SK-N-SH (cell line): Measurements from ENCODE around the gene MAP2K7. TPM values are rescaled to one million over a fixed set of nuclear protein-coding genes. Genes with fewer than 3 reads are reported as not detected.

Experiments
- CTCF ChIA-PET: fragments of 300-600, 350-600 bp; formaldehyde crosslinking; extraction: SDS; loops from one replicate; lab custom pipeline; 2021; lab: Yijun Ruan, JAX
- POLR2A ChIA-PET: fragments of 350-600 bp; sonication (Branson Sonifier 250); formaldehyde crosslinking; extraction: SDS; loops from one replicate; lab custom pipeline; 2020; ENCODE audit warnings: antibody characterized with exemption, inconsistent platforms; lab: Yijun Ruan, JAX
- DNase-seq: peaks from one replicate; pipeline ENCODE4 v3.0.0; 2012
- H2AFZ ChIP-seq: fragments of 200-600 bp; sonication (generic); 2 replicates; pipeline ENCODE4 v1.8.1; 2016; ENCODE audit warnings: antibody characterized with exemption, mild to moderate bottlenecking, low read depth
- H3F3A ChIP-seq: fragments of 200-600 bp; sonication (generic); replicated peaks from 2 replicates; pipeline ENCODE3; 2016; ENCODE audit warnings: antibody characterized with exemption, mild to moderate bottlenecking; ENCODE audit not compliant: insufficient read depth
- H3K27ac ChIP-seq, 2 experiments: fragments of 200-500 bp in 1 of 2; fragments of 200-600 bp in 1 of 2; sonication (Bioruptor generic) in 1 of 2; sonication (generic), shearing (Covaris generic) in 1 of 2; 2 replicates each; pipeline versions ENCODE4 v1.5.1 to v1.6.1; 2014 to 2016; ENCODE audit warnings: low read depth in 2 of 2, inconsistent platforms in 1 of 2, low read length in 1 of 2, mild to moderate bottlenecking in 1 of 2, mixed read lengths in 1 of 2
- H3K27me3 ChIP-seq: fragments of 200-600 bp; sonication (generic), shearing (Covaris generic); 2 replicates; pipeline ENCODE4 v1.6.1; 2016; ENCODE audit warnings: mixed run types; ENCODE audit not compliant: insufficient read depth
- H3K36me3 ChIP-seq, 2 experiments: fragments of 200-500 bp in 1 of 2; fragments of 200-600 bp in 1 of 2; sonication (Bioruptor generic) in 1 of 2; sonication (generic) in 1 of 2; replicated peaks in 1 of 2; 2 replicates each; pipeline versions ENCODE3 to v1.5.1; 2014 to 2016; ENCODE audit warnings: low read length in 1 of 2, mild to moderate bottlenecking in 1 of 2; ENCODE audit not compliant: insufficient read depth in 2 of 2, control insufficient read depth in 1 of 2
- H3K4me1 ChIP-seq, 2 experiments: fragments of 200-500 bp in 1 of 2; fragments of 200-600 bp in 1 of 2; sonication (Bioruptor generic) in 1 of 2; sonication (generic), shearing (Covaris generic) in 1 of 2; 2 replicates each; pipeline versions ENCODE4 v1.5.1 to v1.6.1; 2014 to 2016; ENCODE audit warnings: low read depth in 1 of 2, low read length in 1 of 2, mixed run types in 1 of 2; ENCODE audit not compliant: insufficient read depth in 2 of 2, control insufficient read depth in 1 of 2
- H3K4me2 ChIP-seq: fragments of 200-600 bp; sonication (generic), shearing (Covaris generic); 2 replicates; pipeline ENCODE4 v1.6.1; 2017; ENCODE audit warnings: mixed run types
- H3K4me3 ChIP-seq, 2 experiments: fragments of 200-500 bp in 1 of 2; fragments of 200-600 bp in 1 of 2; sonication (Bioruptor generic) in 1 of 2; sonication (generic), shearing (Covaris generic) in 1 of 2; 2 replicates each; pipeline versions ENCODE4 v1.5.1 to v1.8.1; 2014 to 2016; ENCODE audit warnings: low read depth in 2 of 2, inconsistent platforms in 1 of 2, low read length in 1 of 2, mild to moderate bottlenecking in 1 of 2, mixed read lengths in 1 of 2, moderate library complexity in 1 of 2
- H3K79me2 ChIP-seq: fragments of 200-600 bp; sonication (generic); 2 replicates; pipeline ENCODE4 v1.8.1; 2017; ENCODE audit warnings: mild to moderate bottlenecking; ENCODE audit not compliant: insufficient read depth
- H3K9ac ChIP-seq: fragments of 200-600 bp; sonication (generic); 2 replicates; pipeline ENCODE4 v1.6.1; 2017; ENCODE audit warnings: mixed run types
- H3K9me2 ChIP-seq: fragments of 200-600 bp; sonication (generic); 2 replicates; pipeline ENCODE4 v1.6.1; 2017; ENCODE audit warnings: mixed run types
- H3K9me3 ChIP-seq: fragments of 200-600 bp; sonication (generic); 2 replicates; pipeline ENCODE4 v1.6.1; 2017; ENCODE audit warnings: mixed run types, mild to moderate bottlenecking, moderate library complexity
- H4K20me1 ChIP-seq: fragments of 200-600 bp; sonication (generic); 2 replicates; pipeline ENCODE4 v1.6.1; 2017; ENCODE audit warnings: mild to moderate bottlenecking, mixed run types; ENCODE audit not compliant: insufficient read depth
- EZH2phosphoT487 ChIP-seq: fragments of 200-600 bp; sonication (generic); IDR thresholded peaks from 2 replicates; pipeline ENCODE4 v1.6.1; 2017; ENCODE audit warnings: low read depth, mixed run types, mild to moderate bottlenecking, antibody characterized with exemption, moderate library complexity, borderline replicate concordance
- FOSL2 ChIP-seq: IDR thresholded peaks from 2 replicates; pipeline ENCODE4 v1.4.0; 2012; ENCODE audit warnings: low read depth, mild to moderate bottlenecking, moderate library complexity, borderline replicate concordance
- FOXJ3 ChIP-seq: sonication (generic); formaldehyde crosslinking; IDR thresholded peaks from 2 replicates; pipeline ENCODE4 v1.5.1; 2020; ENCODE audit warnings: mild to moderate bottlenecking, missing genetic modification reagents
- GABPA ChIP-seq: IDR thresholded peaks from 2 replicates; pipeline ENCODE4 v1.4.0; 2012; ENCODE audit warnings: low read depth, mild to moderate bottlenecking
- MEF2A ChIP-seq: IDR thresholded peaks from 2 replicates; pipeline ENCODE4 v1.4.0; 2012; ENCODE audit warnings: low read depth, borderline replicate concordance
- NFIC ChIP-seq: IDR thresholded peaks from 2 replicates; pipeline ENCODE4 v1.4.0; 2012; ENCODE audit warnings: borderline replicate concordance
- RFX5 ChIP-seq: IDR thresholded peaks from 2 replicates; pipeline ENCODE4 v1.6.1; 2012; ENCODE audit warnings: mild to moderate bottlenecking, improper control_type of control experiment, low read length
- SMC3 ChIP-seq: IDR thresholded peaks from 2 replicates; pipeline ENCODE4 v1.6.1; 2012; ENCODE audit warnings: low read depth, low read length, improper control_type of control experiment
- TAF1 ChIP-seq: IDR thresholded peaks from 2 replicates; pipeline ENCODE4 v1.6.1; 2012; ENCODE audit warnings: low read depth, mild to moderate bottlenecking, low read length, moderate library complexity, borderline replicate concordance
- TEAD4 ChIP-seq: IDR thresholded peaks from 2 replicates; pipeline ENCODE4 v1.4.0; 2012; ENCODE audit warnings: mild to moderate bottlenecking, borderline replicate concordance; ENCODE audit not compliant: insufficient read depth
- WGBS: methylation state at CpG from one replicate; pipeline ENCODE4 v1.1.6; 2017; ENCODE audit warnings: low lambda C conversion rate; 5-methylcytosine and 5-hydroxymethylcytosine counted together
- polyA plus RNA-seq, 3 experiments: library from polyadenylated mRNA; depleted of rRNA; stranded (reverse); fragments of >200 nt; gene quantifications; 2 replicates each; pipeline ENCODE4 v1.2.3, GENCODE V29; 2012
- TF ChIP-seq, protein P1 (sequence below): IDR thresholded peaks from 2 replicates; pipeline ENCODE4 v1.6.1; 2012; ENCODE audit warnings: mild to moderate bottlenecking, low read depth, low read length, moderate library complexity
- TF ChIP-seq, protein P2 (sequence below): fragments of 200-600 bp; sonication (generic); IDR thresholded peaks from 2 replicates; pipeline ENCODE4 v1.6.1; 2017; ENCODE audit warnings: antibody characterized with exemption, mild to moderate bottlenecking, moderate library complexity
- TF ChIP-seq, protein P3 (sequence below): IDR thresholded peaks from 2 replicates; pipeline ENCODE4 v1.4.0; 2012; ENCODE audit warnings: low read depth, borderline replicate concordance

Gene MAP2K7
- polyA plus RNA-seq, 1 of the 3 experiments (the other 2 are of a cell fraction): 13.0 TPM

DNA sequence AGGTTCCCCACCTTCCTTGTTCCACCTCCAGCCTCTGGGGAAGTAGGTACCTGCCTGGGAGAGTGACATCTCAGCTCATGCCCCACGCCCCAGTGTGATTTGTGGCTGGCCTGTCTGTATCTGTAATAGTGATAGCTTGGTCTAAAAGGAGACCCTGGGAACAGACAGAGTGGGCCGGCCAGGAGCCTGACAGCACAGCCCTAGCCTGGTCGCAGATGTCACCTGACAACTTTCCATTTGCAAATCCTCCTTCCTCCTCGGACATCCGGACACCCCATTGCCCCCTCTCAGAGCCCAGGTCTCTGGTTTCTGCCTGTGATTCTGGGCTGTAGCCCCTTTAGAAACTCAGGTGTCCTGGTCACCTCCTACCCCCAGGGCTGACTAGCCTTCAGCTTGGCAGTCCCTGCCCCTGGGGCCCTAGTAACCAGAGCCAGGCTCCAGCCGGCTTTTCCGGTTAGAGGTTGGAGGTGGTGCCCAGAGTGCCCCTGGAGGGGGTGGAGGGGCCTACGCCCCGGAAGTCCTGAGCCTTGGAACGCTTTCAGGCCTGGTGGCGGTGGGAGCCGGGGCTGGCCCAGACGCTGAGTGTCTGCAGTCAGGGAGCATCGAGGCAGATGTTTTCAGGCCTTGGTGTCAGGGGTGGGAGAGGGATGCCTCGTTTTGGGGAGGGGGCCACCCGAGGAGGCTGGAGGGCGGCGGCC is 8.9 kb upstream of the MAP2K7 start (continued):
- TF ChIP-seq, protein P1, sequence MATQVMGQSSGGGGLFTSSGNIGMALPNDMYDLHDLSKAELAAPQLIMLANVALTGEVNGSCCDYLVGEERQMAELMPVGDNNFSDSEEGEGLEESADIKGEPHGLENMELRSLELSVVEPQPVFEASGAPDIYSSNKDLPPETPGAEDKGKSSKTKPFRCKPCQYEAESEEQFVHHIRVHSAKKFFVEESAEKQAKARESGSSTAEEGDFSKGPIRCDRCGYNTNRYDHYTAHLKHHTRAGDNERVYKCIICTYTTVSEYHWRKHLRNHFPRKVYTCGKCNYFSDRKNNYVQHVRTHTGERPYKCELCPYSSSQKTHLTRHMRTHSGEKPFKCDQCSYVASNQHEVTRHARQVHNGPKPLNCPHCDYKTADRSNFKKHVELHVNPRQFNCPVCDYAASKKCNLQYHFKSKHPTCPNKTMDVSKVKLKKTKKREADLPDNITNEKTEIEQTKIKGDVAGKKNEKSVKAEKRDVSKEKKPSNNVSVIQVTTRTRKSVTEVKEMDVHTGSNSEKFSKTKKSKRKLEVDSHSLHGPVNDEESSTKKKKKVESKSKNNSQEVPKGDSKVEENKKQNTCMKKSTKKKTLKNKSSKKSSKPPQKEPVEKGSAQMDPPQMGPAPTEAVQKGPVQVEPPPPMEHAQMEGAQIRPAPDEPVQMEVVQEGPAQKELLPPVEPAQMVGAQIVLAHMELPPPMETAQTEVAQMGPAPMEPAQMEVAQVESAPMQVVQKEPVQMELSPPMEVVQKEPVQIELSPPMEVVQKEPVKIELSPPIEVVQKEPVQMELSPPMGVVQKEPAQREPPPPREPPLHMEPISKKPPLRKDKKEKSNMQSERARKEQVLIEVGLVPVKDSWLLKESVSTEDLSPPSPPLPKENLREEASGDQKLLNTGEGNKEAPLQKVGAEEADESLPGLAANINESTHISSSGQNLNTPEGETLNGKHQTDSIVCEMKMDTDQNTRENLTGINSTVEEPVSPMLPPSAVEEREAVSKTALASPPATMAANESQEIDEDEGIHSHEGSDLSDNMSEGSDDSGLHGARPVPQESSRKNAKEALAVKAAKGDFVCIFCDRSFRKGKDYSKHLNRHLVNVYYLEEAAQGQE: no peak
- TF ChIP-seq SMC3: no peak
- TF ChIP-seq FOXJ3 (CRISPR knock-in tag): no peak
- no peak for TF ChIP-seq GABPA
- TF ChIP-seq RFX5: no peak
- TF ChIP-seq TAF1: no peak
- TF ChIP-seq MEF2A: no peak

DNA sequence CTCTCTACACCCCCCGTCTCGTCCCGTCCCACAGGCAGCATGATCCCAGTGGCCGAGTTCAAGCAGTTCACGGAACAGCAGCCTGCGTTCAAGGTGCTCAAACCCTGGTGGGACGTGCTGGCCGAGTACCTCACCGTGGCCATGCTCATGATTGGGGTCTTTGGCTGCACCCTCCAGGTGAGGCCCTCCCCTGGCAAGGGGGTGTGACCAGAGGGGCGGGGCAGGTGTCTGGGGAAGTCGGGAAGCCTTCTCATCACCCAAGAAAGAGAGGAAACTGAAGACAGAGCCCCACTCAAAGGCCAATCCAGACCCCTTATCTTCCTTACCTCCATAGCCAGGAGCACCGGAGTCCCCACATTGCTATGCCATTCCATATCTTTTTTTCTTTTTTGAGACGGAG is 8.1 kb upstream of the MAP2K7 start:
- H2AFZ ChIP-seq: no peak overlapping the region
- CTCF ChIA-PET: no interaction called here
- no peaks in the 10 kb centered on the region for H3K27me3 ChIP-seq
- H3K9ac ChIP-seq: no peak overlapping the region
- H3K4me3 ChIP-seq: no peak overlapping the region
- H3K9me3 ChIP-seq: no peaks in the 10 kb centered on the region
- H3K36me3 ChIP-seq: no peaks in the 10 kb centered on the region
- H4K20me1 ChIP-seq: no peaks in the 10 kb centered on the region
- WGBS: 90% methylated on average over 10 of the region's 13 CpGs
- TF ChIP-seq NFIC (no peak), TEAD4 (no peak), FOSL2 (no peak), EZH2phosphoT487 (no peak)
- TF ChIP-seq, protein P2, sequence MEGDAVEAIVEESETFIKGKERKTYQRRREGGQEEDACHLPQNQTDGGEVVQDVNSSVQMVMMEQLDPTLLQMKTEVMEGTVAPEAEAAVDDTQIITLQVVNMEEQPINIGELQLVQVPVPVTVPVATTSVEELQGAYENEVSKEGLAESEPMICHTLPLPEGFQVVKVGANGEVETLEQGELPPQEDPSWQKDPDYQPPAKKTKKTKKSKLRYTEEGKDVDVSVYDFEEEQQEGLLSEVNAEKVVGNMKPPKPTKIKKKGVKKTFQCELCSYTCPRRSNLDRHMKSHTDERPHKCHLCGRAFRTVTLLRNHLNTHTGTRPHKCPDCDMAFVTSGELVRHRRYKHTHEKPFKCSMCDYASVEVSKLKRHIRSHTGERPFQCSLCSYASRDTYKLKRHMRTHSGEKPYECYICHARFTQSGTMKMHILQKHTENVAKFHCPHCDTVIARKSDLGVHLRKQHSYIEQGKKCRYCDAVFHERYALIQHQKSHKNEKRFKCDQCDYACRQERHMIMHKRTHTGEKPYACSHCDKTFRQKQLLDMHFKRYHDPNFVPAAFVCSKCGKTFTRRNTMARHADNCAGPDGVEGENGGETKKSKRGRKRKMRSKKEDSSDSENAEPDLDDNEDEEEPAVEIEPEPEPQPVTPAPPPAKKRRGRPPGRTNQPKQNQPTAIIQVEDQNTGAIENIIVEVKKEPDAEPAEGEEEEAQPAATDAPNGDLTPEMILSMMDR: no peak
- TF ChIP-seq, protein P3, sequence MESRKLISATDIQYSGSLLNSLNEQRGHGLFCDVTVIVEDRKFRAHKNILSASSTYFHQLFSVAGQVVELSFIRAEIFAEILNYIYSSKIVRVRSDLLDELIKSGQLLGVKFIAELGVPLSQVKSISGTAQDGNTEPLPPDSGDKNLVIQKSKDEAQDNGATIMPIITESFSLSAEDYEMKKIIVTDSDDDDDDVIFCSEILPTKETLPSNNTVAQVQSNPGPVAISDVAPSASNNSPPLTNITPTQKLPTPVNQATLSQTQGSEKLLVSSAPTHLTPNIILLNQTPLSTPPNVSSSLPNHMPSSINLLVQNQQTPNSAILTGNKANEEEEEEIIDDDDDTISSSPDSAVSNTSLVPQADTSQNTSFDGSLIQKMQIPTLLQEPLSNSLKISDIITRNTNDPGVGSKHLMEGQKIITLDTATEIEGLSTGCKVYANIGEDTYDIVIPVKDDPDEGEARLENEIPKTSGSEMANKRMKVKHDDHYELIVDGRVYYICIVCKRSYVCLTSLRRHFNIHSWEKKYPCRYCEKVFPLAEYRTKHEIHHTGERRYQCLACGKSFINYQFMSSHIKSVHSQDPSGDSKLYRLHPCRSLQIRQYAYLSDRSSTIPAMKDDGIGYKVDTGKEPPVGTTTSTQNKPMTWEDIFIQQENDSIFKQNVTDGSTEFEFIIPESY: no peak
- no peaks in the 10 kb centered on the region for H3K4me1 ChIP-seq
- no peak overlapping the region for H3K27ac ChIP-seq
- no peaks in the 10 kb centered on the region for H3K9me2 ChIP-seq
- H3K79me2 ChIP-seq: no peaks in the 10 kb centered on the region
- no peak for DNase-seq
- no peaks in the 10 kb centered on the region for H3F3A ChIP-seq
- POLR2A ChIA-PET: no interaction called here
- H3K4me2 ChIP-seq: no peak overlapping the region
